ENCODE data around the gene ALX4.

ALX4 gene

GRCh38 chr11:44244639-44245310, 65.2 kb downstream of the ALX4 start:
- no peak for DNase-seq (ENCODE audit: low read depth in 3 of 3)

- no peak for DNase-seq (ENCODE audit: low read depth in 3 of 3)
Measured at GRCh38 chr11:44243595-44244343, 66.2 kb downstream of the ALX4 start.

- DNase-seq (ENCODE audit: low read depth in 3 of 3) = no peak
Measured at GRCh38 chr11:44243086-44243485, 66.9 kb downstream of the ALX4 start.

- DNase-seq (ENCODE audit: low read depth in 3 of 3) = no peak
Measured at GRCh38 chr11:44241851-44242250, 68.1 kb downstream of the ALX4 start.

GRCh38 chr11:44237156-44237555, 72.8 kb downstream of the ALX4 start:
- DNase-seq (ENCODE audit: low read depth in 3 of 3) = no peak

- DNase-seq (ENCODE audit: low read depth in 3 of 3) = no peak
Measured at GRCh38 chr11:44236296-44236695, 73.6 kb downstream of the ALX4 start.

GRCh38 chr11:44235765-44236201, 74.2 kb downstream of the ALX4 start:
- DNase-seq (ENCODE audit: low read depth in 3 of 3) = no peak

GRCh38 chr11:44229624-44230023, 80.3 kb downstream of the ALX4 start:
- no peak for DNase-seq (ENCODE audit: low read depth in 3 of 3)

GRCh38 chr11:44229098-44229497, 80.8 kb downstream of the ALX4 start:
- no peak for DNase-seq (ENCODE audit: low read depth in 3 of 3)

- DNase-seq (ENCODE audit: low read depth in 3 of 3) = no peak
Measured at GRCh38 chr11:44228379-44228778, 81.6 kb downstream of the ALX4 start.

GRCh38 chr11:44226945-44227344, 83.0 kb downstream of the ALX4 start:
- DNase-seq (ENCODE audit: low read depth in 3 of 3) = no peak

- no peak for DNase-seq (ENCODE audit: low read depth in 3 of 3)
Measured at GRCh38 chr11:44226490-44226889, 83.4 kb downstream of the ALX4 start.

- no peak for DNase-seq (ENCODE audit: low read depth in 3 of 3)
Measured at GRCh38 chr11:44224867-44225501, 85.0 kb downstream of the ALX4 start.

- no peak for DNase-seq (ENCODE audit: low read depth in 3 of 3)
Measured at GRCh38 chr11:44223238-44223637, 86.7 kb downstream of the ALX4 start.

- no peak for DNase-seq (ENCODE audit: low read depth in 3 of 3)
Measured at GRCh38 chr11:44221992-44222391, 87.9 kb downstream of the ALX4 start.

GRCh38 chr11:44221456-44221855, 88.5 kb downstream of the ALX4 start:
- DNase-seq (ENCODE audit: low read depth in 3 of 3) = no peak

- no peak for DNase-seq (ENCODE audit: low read depth in 3 of 3)
Measured at GRCh38 chr11:44219830-44220796, 89.8 kb downstream of the ALX4 start.

- DNase-seq (ENCODE audit: low read depth in 3 of 3) = no peak
Measured at GRCh38 chr11:44217432-44217831, 92.5 kb downstream of the ALX4 start.

- no peak for DNase-seq (ENCODE audit: low read depth in 3 of 3)
Measured at GRCh38 chr11:44213148-44213547, 96.8 kb downstream of the ALX4 start.

- DNase-seq (ENCODE audit: low read depth in 3 of 3) = no peak
Measured at GRCh38 chr11:44212128-44212527, 97.8 kb downstream of the ALX4 start.

Measured in stimulated activated CD4-positive, alpha-beta T cell treated with anti-CD3 and anti-CD28 coated beads, TNF-alpha, amount 100 ng/mL, for 4 hours (primary cell).